GM12891 (cell line): ENCODE data around the gene GMCL1.
A peak's percentile ranks its signal among the peaks of the same experiment; 100 is the strongest.

ENCODE experiments used
- DNase-seq: peaks from one replicate; pipeline ENCODE4 v3.0.0; 2011; ENCODE audit warnings: low spot score; ENCODE audit not compliant: insufficient read length
- FAIRE-seq: peaks from 2 replicates; lab custom pipeline; 2011; peaks lifted over from hg19 to GRCh38; lab: Jason Lieb, UNC
- PAX5 ChIP-seq: IDR thresholded peaks from 2 replicates; pipeline ENCODE4 v1.6.1; 2011; ENCODE audit warnings: low read length, moderate library complexity, mild to moderate bottlenecking; ENCODE audit not compliant: insufficient read depth, severe bottlenecking
- POLR2A ChIP-seq: IDR thresholded peaks from 2 replicates; pipeline ENCODE4 v1.6.1; 2011; ENCODE audit warnings: low read depth, low read length, control low read depth
- POLR2AphosphoS5 ChIP-seq: IDR thresholded peaks from 2 replicates; pipeline ENCODE4 v1.6.1; 2011; ENCODE audit warnings: low read depth, low read length, control low read depth
- POU2F2 ChIP-seq: IDR thresholded peaks from 2 replicates; pipeline ENCODE4 v1.6.1; 2011; ENCODE audit warnings: low read depth, mild to moderate bottlenecking, control low read depth, low read length, moderate library complexity
- SPI1 ChIP-seq: IDR thresholded peaks from 2 replicates; pipeline ENCODE4 v1.6.1; 2011; ENCODE audit warnings: low read depth, low read length, control low read depth
- TAF1 ChIP-seq: IDR thresholded peaks from 2 replicates; pipeline ENCODE4 v1.6.1; 2011; ENCODE audit warnings: low read depth, low read length, control low read depth

The GMCL1 gene

DNA sequence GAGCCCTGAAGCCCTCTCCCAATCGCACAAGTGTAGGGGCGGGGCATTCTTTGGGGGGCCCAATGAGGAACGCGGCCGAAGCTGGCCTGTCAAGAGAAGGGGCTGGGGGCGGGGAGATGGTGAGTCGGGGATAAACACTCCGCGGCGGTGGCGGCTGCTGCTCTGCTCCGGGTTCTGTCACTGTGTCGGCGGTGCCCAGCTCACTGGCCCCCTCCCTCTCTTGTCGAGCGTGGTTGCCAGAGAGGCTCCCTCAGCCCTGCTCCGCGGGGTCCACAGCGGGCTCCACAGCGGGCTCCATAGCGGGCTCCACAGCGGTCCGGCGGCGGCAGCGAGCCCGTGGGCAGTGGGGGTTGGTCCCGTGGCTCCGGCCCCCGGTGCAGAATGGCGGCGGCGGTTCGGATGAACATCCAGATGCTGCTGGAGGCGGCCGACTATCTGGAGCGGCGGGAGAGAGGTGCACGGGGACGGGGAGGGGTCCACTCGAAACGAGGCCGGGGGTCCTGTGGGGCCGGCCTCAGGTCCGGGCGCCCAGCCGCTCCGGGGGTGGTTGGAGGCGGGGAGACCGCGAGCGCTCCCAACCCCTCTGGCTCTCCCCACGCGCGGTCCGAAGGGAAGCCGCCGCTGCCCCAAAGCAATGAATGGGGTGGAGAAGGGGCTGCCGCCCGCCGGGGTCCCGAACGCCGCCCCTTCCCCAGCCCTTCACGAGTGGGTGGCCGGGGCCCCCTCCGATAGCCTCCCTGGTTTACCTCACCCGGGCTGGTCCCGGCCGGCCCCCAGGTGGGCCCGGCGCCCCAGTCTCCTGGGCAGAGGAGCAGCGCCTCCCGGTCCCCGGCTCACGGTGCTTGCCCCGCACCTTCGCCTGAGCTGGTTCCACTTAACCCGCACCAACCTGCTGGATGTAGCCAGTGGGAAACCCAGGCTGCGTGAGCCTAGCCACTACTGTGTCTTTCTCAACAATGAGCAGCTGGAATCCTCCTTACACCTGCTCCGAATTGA, 85.8 kb downstream of the GMCL1 start, which contains the start of gene MXD1:
MXD1 (plus strand) TSS at position 160 of the 996 bp plus-strand sequence; CDS start at position 382, 222 bp downstream.
- no peak for TF ChIP-seq PAX5
- TF ChIP-seq POLR2A, result peak; percentile 75
- TF ChIP-seq TAF1, result peak; percentile 65; the same call in 1 of the 2 replicates
- TF ChIP-seq POLR2AphosphoS5, result peak; percentile 56; the same call in 1 of the 2 replicates
- DNase-seq (no peak), FAIRE-seq (no peak)

DNA sequence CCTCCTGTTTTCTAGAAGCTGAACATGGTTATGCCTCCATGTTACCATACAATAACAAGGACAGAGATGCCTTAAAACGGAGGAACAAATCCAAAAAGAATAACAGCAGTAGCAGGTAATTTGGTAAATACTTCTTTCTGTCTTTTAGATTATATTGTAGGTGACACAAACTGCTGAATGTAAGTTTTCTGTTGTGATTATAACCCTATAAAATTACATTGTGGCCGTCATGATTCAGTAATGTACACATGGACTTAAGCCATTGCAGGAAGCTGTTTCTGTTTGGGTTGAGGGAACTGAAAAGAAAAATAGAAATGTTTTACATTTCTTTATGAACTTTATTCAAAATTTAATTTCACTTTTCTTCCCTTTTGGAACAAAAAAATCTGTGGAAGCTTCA, 86.6 kb downstream of the GMCL1 start:
- no peak for DNase-seq
- TF ChIP-seq POLR2AphosphoS5 (no peak), SPI1 (no peak), PAX5 (no peak), POU2F2 (no peak), POLR2A (no peak), TAF1 (no peak)
- FAIRE-seq, result no peak

DNA sequence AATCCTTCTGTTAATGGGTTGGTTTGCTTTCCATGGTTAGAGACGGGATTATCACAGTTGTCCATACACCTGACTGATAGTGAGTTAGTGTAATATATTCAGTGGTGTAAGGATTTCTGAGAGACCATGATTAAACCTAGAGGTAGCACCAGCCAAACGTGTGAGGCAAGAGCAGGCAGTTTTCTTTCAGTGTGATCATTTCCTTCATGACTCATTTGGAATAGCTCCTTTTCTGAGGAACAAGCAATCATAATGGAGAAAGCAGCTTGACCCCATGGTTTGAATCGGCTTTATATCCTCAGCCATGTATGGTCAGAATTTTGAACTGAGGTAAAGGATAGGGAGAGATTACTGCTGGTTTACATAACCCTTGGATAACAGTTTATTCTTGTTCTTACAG, 88.4 kb downstream of the GMCL1 start:
- TF ChIP-seq TAF1, result no peak
- no peak for TF ChIP-seq POLR2A
- TF ChIP-seq POU2F2, result no peak
- TF ChIP-seq POLR2AphosphoS5, result no peak
- no peak for TF ChIP-seq PAX5
- TF ChIP-seq SPI1, result no peak
- FAIRE-seq (no peak), DNase-seq (no peak)

DNA sequence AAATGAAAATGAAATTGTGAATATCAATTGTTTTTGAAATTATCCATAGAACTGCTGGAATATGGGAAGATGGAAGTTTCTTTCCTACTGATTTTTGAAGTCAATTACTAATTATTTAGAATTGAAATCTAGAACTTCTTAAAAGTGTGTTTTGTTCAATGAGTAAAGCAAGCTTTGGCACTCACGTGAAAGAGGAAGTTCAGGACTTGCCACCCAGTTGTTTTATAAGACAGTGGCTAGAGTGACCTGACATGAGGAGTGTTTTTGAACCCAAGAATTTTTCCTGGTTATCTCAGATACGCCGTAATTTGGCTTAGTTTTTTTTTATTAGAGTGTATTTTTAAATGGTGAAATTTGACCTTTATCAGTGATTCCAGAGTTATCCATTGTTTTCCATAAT, 88.9 kb downstream of the GMCL1 start:
- TF ChIP-seq SPI1, result 0 out of 2 replicates have a peak, but pooled peaks have one; percentile 24
- no peak for TF ChIP-seq TAF1
- FAIRE-seq (no peak), DNase-seq (no peak)

DNA sequence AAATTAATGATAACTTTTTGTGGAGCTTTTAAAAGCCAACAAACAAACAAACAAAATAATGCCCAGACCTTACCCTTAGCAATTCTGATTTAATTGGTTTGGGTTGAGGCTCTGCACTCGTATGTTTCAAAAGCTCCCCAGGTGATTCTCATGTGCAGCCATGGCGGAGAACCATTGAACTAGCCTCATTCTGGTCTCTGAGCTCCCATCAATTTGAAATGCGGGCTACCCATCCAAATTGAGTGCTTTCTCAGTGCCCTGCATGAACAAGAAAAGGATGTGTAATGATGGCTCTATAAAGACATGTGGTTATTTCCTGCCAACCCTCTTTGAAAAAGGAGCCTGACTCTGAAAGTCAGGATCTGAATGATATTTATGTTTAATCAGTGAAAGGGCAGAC, 93.7 kb downstream of the GMCL1 start:
- no peak for FAIRE-seq
- DNase-seq, result no peak
- no peak for TF ChIP-seq PAX5
- no peak for TF ChIP-seq POLR2A
- no peak for TF ChIP-seq POU2F2
- no peak for TF ChIP-seq SPI1
- no peak for TF ChIP-seq POLR2AphosphoS5

DNA sequence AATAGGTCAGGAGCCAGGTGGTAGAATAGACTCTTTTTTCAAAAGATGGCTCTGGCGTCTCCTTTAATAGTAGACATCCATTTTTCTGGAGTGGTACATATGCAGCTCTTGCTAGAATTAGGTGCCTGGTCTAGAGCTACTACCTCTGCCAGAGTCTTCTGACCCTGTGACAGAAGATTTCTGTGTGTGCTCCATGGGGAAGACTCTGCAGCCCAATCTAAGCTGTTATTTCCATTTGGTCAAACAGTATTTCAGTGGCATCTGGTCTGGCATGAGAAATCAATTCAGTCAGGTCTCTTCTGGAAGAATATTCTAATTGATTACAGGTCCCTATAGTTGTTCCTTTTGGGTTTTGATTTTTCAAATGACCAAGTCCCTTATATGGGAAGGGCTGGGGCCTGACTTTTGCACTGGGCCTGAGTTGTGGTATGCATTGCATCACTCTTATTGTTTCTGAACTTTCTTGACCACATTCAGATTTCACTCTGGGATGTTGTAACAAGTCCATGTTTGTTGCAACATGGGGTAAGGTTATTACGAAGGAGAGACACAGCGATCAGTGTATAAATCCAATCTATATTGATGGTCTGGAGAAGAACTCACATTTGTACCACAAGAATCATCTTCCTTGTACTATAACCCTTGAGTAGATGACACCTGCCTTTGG, 97.5 kb downstream of the GMCL1 start:
- DNase-seq (no peak), FAIRE-seq (peak; percentile 26)
- TF ChIP-seq PAX5 (no peak), POLR2AphosphoS5 (no peak), POU2F2 (no peak), SPI1 (no peak)
